DND-41 (cell line): ENCODE measurements around the gene CHN2.

Experiments
- ATAC-seq: fragments of 200-7000 bp; cut with Tn5 transposase; 3 replicates; pipeline ENCODE4 v1.9.1; 2021; ENCODE audit warnings: low read depth; ENCODE audit not compliant: insufficient read depth
- DNase-seq: peaks from one replicate; pipeline ENCODE4 v3.0.0-alpha.2; 2020
- H2AFZ ChIP-seq: 2 replicates; pipeline ENCODE4 v1.6.0; 2012; ENCODE audit warnings: low read depth, low read length
- H3K27ac ChIP-seq: 2 replicates; pipeline ENCODE4 v1.5.1; 2012; ENCODE audit warnings: low read length, inconsistent platforms
- H3K27me3 ChIP-seq: fragments of 200-600 bp; sonication (generic); 2 replicates; pipeline ENCODE4 v1.6.0; 2012; ENCODE audit warnings: low read length, mild to moderate bottlenecking, inconsistent platforms; ENCODE audit not compliant: insufficient read depth, poor library complexity
- H3K36me3 ChIP-seq: 2 replicates; pipeline ENCODE4 v1.5.1; 2012; ENCODE audit warnings: low read length, inconsistent platforms; ENCODE audit not compliant: insufficient read depth
- H3K4me1 ChIP-seq: 2 replicates; pipeline ENCODE4 v1.5.1; 2012; ENCODE audit warnings: mild to moderate bottlenecking, low read length; ENCODE audit not compliant: insufficient read depth
- H3K4me2 ChIP-seq: 2 replicates; pipeline ENCODE4 v1.6.0; 2012; ENCODE audit warnings: mild to moderate bottlenecking, moderate library complexity, low read length, inconsistent platforms; ENCODE audit not compliant: insufficient read depth
- H3K4me3 ChIP-seq, 2 experiments: fragments of 200-600 bp in 1 of 2; shearing (Covaris generic) in 1 of 2; 2 replicates each; pipeline ENCODE4 v1.5.1; 2012 to 2016; ENCODE audit warnings: inconsistent platforms in 2 of 2, low read length in 2 of 2, mild to moderate bottlenecking in 2 of 2, low read depth in 1 of 2, moderate library complexity in 1 of 2
- H3K79me2 ChIP-seq: 2 replicates; pipeline ENCODE4 v1.6.0; 2012; ENCODE audit warnings: low read length, inconsistent platforms; ENCODE audit not compliant: insufficient read depth
- H3K9ac ChIP-seq: 2 replicates; pipeline ENCODE4 v1.6.0; 2012; ENCODE audit warnings: low read depth, mild to moderate bottlenecking, inconsistent platforms, low read length, moderate library complexity
- H3K9me3 ChIP-seq: 2 replicates; pipeline ENCODE4 v1.5.1; 2012; ENCODE audit warnings: low read length, moderate library complexity, mild to moderate bottlenecking, inconsistent platforms; ENCODE audit not compliant: insufficient read depth, severe bottlenecking
- H4K20me1 ChIP-seq: 2 replicates; pipeline ENCODE4 v1.6.0; 2012; ENCODE audit warnings: low read length; ENCODE audit not compliant: insufficient read depth
- EZH2 ChIP-seq: IDR thresholded peaks from 3 replicates; pipeline ENCODE4 v1.6.1; 2012; ENCODE audit warnings: borderline replicate concordance, low read depth, mild to moderate bottlenecking, moderate library complexity, low read length, inconsistent platforms; ENCODE audit not compliant: severe bottlenecking
- TF ChIP-seq, protein P1 (sequence below): IDR thresholded peaks from 2 replicates; pipeline ENCODE4 v1.5.1; 2012; ENCODE audit warnings: borderline replicate concordance, low read length, moderate library complexity, mild to moderate bottlenecking; ENCODE audit not compliant: poor library complexity, severe bottlenecking; ENCODE audit errors: extremely low read depth

The CHN2 gene

DNA sequence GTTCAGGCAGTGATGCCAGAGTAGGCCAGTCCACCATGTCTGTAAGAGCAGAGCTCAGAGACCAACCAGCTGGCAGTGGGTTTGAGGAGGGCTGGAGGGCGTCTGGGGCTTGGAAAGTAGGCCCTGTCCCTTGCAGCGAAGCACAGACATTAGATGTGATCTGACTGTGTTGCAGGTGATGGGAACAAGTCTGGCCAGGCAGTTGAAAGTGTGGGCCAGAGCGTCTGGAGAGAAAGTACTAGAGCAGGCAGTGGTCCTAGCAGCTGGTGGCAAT is 53.3 kb downstream of the CHN2 start:
- Histone ChIP-seq H3K9me3 (no peaks in the 10 kb centered on the region), H2AFZ (no peak overlapping the region), H3K4me1 (no peaks in the 10 kb centered on the region), H3K79me2 (no peaks in the 10 kb centered on the region), H3K36me3 (no peaks in the 10 kb centered on the region; the same call in 1 of the 2 replicates), H3K27ac (no peak overlapping the region), H3K4me2 (no peak overlapping the region), H3K9ac (no peak overlapping the region), H4K20me1 (no peaks in the 10 kb centered on the region; the same call in 1 of the 2 replicates), H3K4me3 (no peak overlapping the region), H3K27me3 (no peaks in the 10 kb centered on the region)
- TF ChIP-seq, protein P1, sequence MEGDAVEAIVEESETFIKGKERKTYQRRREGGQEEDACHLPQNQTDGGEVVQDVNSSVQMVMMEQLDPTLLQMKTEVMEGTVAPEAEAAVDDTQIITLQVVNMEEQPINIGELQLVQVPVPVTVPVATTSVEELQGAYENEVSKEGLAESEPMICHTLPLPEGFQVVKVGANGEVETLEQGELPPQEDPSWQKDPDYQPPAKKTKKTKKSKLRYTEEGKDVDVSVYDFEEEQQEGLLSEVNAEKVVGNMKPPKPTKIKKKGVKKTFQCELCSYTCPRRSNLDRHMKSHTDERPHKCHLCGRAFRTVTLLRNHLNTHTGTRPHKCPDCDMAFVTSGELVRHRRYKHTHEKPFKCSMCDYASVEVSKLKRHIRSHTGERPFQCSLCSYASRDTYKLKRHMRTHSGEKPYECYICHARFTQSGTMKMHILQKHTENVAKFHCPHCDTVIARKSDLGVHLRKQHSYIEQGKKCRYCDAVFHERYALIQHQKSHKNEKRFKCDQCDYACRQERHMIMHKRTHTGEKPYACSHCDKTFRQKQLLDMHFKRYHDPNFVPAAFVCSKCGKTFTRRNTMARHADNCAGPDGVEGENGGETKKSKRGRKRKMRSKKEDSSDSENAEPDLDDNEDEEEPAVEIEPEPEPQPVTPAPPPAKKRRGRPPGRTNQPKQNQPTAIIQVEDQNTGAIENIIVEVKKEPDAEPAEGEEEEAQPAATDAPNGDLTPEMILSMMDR = no peak
- no peak for TF ChIP-seq EZH2
- ATAC-seq (no peak), DNase-seq (no peak)

DNA sequence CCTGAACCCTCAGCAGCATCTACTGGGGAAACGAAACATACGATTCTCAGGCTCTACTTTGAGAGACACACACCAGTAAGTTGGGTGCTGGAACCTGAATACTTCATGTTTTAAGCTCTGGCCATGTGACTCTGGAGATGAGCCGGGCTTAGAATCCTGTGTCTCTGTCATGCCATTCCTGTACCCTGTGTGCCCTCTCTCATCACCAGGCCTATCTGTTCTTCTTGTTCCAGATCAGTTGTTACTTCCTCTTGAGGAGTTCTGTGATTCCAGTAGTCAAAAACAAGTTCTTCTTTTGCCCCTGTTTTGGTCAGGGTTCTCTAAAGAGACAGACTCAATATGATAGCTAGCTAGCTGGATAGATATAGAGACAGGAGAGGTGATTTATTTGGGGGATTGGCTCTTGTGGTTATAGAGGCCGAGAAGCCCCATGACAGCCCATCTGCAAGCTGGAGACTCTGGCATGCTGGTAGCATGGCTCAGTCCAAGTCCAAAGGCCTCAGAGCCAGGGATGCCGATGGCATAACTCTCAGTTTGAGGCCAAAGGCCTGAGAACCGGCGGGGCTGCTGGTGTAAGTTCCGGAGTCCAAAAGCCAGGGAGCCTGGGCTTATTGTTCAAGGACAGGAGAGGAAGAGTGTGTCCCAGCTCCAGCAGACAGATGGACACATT is 54.3 kb downstream of the CHN2 start:
- TF ChIP-seq EZH2 = no peak
- TF ChIP-seq, protein P1 = no peak
- no peak for DNase-seq
- H3K9ac ChIP-seq = no peak overlapping the region

DNA sequence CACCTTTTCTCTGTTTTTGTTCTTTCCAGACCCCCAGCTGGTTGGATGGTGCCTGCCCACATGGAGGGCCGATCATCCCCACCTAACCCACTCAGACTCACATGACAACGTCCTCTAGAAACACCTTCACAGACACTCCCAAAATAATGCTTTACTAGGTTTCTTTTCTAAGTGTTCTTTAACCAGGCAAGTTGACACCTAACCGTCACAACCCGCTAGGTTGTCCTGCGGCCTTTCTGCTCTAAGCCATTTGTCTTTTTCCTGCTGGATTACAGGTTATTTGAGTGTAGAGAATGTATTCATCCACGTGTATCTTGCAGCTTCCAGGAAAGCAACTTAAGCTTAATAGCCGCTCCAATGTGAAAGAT is 54.8 kb downstream of the CHN2 start:
- H2AFZ ChIP-seq = no peak overlapping the region
- no peak overlapping the region for H3K27ac ChIP-seq
- no peaks in the 10 kb centered on the region for H3K4me1 ChIP-seq

More for the DNA sequence above, 54.3 kb downstream of the CHN2 start:
- Histone ChIP-seq H3K4me2 (no peak overlapping the region), H3K4me1 (no peaks in the 10 kb centered on the region), H4K20me1 (no peaks in the 10 kb centered on the region; the same call in 1 of the 2 replicates), H3K9me3 (no peaks in the 10 kb centered on the region), H3K4me3 (no peak overlapping the region), H3K79me2 (no peaks in the 10 kb centered on the region), H3K36me3 (no peaks in the 10 kb centered on the region; the same call in 1 of the 2 replicates), H3K27me3 (no peaks in the 10 kb centered on the region), H2AFZ (no peak overlapping the region), H3K27ac (no peak overlapping the region)
- ATAC-seq = no peak

More for the DNA sequence above, 54.8 kb downstream of the CHN2 start:
- no peak overlapping the region for H3K4me2 ChIP-seq
- H4K20me1 ChIP-seq = no peaks in the 10 kb centered on the region; the same call in 1 of the 2 replicates
- DNase-seq = no peak
- no peaks in the 10 kb centered on the region for H3K79me2 ChIP-seq
- H3K9me3 ChIP-seq = no peaks in the 10 kb centered on the region
- ATAC-seq = no peak
- no peak overlapping the region for H3K9ac ChIP-seq
- no peaks in the 10 kb centered on the region for H3K27me3 ChIP-seq
- TF ChIP-seq EZH2 = no peak
- TF ChIP-seq, protein P1 = no peak
- H3K36me3 ChIP-seq = no peaks in the 10 kb centered on the region; the same call in 1 of the 2 replicates
- H3K4me3 ChIP-seq = no peak overlapping the region
